Measurements from ENCODE around the gene RNF8.

RNF8 gene

DNA sequence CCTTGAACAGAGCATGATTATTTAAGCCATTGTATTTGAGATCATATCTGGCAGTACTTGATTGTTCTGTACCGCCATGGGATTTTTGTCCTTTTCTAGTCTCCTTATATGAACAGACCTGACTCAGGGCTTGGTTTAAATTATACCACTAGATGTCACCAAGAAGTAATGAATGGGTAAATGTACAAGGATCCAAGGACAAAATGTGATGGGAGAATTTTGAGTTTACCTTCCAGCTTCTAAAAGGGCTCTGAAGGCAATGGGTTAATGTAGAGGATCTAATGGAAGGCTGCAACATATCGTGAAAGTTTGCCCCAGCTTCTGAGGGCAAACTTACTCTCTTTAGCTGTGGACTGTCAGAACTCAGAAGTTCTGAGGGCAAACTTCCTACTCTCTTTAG, 12.0 kb downstream of the RNF8 start:
- Histone ChIP-seq H3K9ac (ENCODE audit: low read length) (no peak overlapping the region), H3K27me3 (replicated peaks; ENCODE audit: control insufficient read depth, insufficient read depth, low read length) (no peaks in the 10 kb centered on the region), H3K36me3 (ENCODE audit: control insufficient read depth, insufficient read depth, low read length, severe bottlenecking) (peaks cover 62% of the 10 kb centered on the region), H3K4me3 (ENCODE audit: low read length) (no peak overlapping the region), H3K4me1 (ENCODE audit: control insufficient read depth, insufficient read depth, low read length) (peaks cover 3% of the 10 kb centered on the region), H3K9me3 (ENCODE audit: control insufficient read depth, low read length) (no peaks in the 10 kb centered on the region)
- peak; percentile 58 for DNase-seq (ENCODE audit: low read depth)

- H3K36me3 ChIP-seq (ENCODE audit: control insufficient read depth, insufficient read depth, low read length, severe bottlenecking) = peaks cover 62% of the 10 kb centered on the region
- peak; percentile 12 for DNase-seq (ENCODE audit: low read depth)
- no peaks in the 10 kb centered on the region for H3K9me3 ChIP-seq (ENCODE audit: control insufficient read depth, low read length)
- no peak overlapping the region for H3K9ac ChIP-seq (ENCODE audit: low read length)
- no peak overlapping the region for H3K4me3 ChIP-seq (ENCODE audit: low read length)
- no peaks in the 10 kb centered on the region for H3K27me3 ChIP-seq (replicated peaks; ENCODE audit: control insufficient read depth, insufficient read depth, low read length)
- H3K4me1 ChIP-seq (ENCODE audit: control insufficient read depth, insufficient read depth, low read length) = peaks cover 3% of the 10 kb centered on the region
Observed at GRCh38 chr6:37366910-37367309, 13.1 kb downstream of the RNF8 start.

- Histone ChIP-seq H3K9me3 (ENCODE audit: control insufficient read depth, low read length) (no peaks in the 10 kb centered on the region), H3K4me1 (ENCODE audit: control insufficient read depth, insufficient read depth, low read length) (peaks cover 8% of the 10 kb centered on the region), H3K36me3 (ENCODE audit: control insufficient read depth, insufficient read depth, low read length, severe bottlenecking) (peaks cover 46% of the 10 kb centered on the region), H3K4me3 (ENCODE audit: low read length) (no peak overlapping the region), H3K9ac (ENCODE audit: low read length) (no peak overlapping the region), H3K27me3 (replicated peaks; ENCODE audit: control insufficient read depth, insufficient read depth, low read length) (no peaks in the 10 kb centered on the region)
- DNase-seq (ENCODE audit: low read depth) = no peak
Observed at GRCh38 chr6:37368961-37369320, 15.2 kb downstream of the RNF8 start.

- Histone ChIP-seq H3K9me3 (ENCODE audit: control insufficient read depth, low read length) (no peaks in the 10 kb centered on the region), H3K9ac (ENCODE audit: low read length) (no peak overlapping the region), H3K36me3 (ENCODE audit: control insufficient read depth, insufficient read depth, low read length, severe bottlenecking) (peaks cover 45% of the 10 kb centered on the region), H3K4me3 (ENCODE audit: low read length) (no peak overlapping the region), H3K4me1 (ENCODE audit: control insufficient read depth, insufficient read depth, low read length) (peaks cover 8% of the 10 kb centered on the region), H3K27me3 (replicated peaks; ENCODE audit: control insufficient read depth, insufficient read depth, low read length) (no peaks in the 10 kb centered on the region)
- DNase-seq (ENCODE audit: low read depth) = peak; percentile 52
Observed at GRCh38 chr6:37369321-37370201, 15.8 kb downstream of the RNF8 start.

DNA sequence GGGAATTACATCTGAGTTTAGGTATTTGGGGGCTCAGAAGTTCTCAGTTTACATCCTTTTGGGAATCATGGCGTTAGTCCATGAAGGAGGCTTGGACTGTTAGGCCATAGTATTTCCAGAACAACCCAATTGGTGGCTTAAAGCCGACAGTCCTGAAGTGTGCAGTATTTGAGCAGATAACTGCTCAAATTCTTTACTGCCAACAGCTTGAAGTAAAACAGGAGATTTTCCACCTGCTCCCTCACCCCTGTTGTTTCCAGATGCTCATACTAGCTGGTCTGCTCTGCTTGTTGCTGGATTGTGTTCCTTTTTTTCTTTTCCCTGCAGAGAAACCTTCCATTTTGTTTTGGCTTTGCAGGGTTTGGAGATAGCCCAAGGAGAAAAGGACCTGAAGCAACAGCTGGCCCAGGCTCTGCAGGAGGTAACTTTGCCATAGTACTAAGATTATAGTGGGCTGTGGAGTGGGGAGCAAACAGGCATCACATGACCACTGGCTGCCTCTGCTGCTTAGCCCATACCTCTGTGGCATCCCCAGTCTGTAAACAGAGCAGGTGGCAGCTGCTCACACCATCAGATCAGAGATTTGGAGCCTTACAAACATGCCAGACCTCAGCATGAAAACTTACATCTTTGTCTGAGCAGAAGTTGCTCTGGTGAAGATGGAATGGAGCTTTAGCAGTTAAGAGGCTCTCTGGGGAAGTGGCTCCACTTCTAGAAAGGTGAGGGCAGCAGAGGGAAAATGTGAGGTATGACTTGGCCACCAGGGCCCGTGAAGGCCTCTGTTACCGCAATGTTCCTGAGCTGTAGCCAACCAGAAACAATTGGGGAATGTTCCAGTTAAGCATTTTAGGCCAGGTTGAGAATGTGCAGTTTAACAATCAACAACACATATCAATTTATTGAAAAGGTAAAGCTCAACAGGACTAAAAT, 17.6 kb downstream of the RNF8 start:
- H3K27me3 ChIP-seq (replicated peaks; ENCODE audit: control insufficient read depth, insufficient read depth, low read length) = no peaks in the 10 kb centered on the region
- no peaks in the 10 kb centered on the region for H3K9me3 ChIP-seq (ENCODE audit: control insufficient read depth, low read length)
- H3K36me3 ChIP-seq (ENCODE audit: control insufficient read depth, insufficient read depth, low read length, severe bottlenecking) = peaks cover 55% of the 10 kb centered on the region
- H3K4me1 ChIP-seq (ENCODE audit: control insufficient read depth, insufficient read depth, low read length) = peaks cover 8% of the 10 kb centered on the region
- no peak overlapping the region for H3K4me3 ChIP-seq (ENCODE audit: low read length)
- no peak for DNase-seq (ENCODE audit: low read depth)
- H3K9ac ChIP-seq (ENCODE audit: low read length) = no peak overlapping the region

- DNase-seq (ENCODE audit: low read depth) = no peak
- Histone ChIP-seq H3K36me3 (ENCODE audit: control insufficient read depth, insufficient read depth, low read length, severe bottlenecking) (peaks cover 62% of the 10 kb centered on the region), H3K4me1 (ENCODE audit: control insufficient read depth, insufficient read depth, low read length) (peaks cover 8% of the 10 kb centered on the region), H3K27me3 (replicated peaks; ENCODE audit: control insufficient read depth, insufficient read depth, low read length) (no peaks in the 10 kb centered on the region), H3K9ac (ENCODE audit: low read length) (no peak overlapping the region), H3K4me3 (ENCODE audit: low read length) (no peak overlapping the region), H3K9me3 (ENCODE audit: control insufficient read depth, low read length) (no peaks in the 10 kb centered on the region)
Observed at GRCh38 chr6:37372116-37372515, 18.3 kb downstream of the RNF8 start.

DNA sequence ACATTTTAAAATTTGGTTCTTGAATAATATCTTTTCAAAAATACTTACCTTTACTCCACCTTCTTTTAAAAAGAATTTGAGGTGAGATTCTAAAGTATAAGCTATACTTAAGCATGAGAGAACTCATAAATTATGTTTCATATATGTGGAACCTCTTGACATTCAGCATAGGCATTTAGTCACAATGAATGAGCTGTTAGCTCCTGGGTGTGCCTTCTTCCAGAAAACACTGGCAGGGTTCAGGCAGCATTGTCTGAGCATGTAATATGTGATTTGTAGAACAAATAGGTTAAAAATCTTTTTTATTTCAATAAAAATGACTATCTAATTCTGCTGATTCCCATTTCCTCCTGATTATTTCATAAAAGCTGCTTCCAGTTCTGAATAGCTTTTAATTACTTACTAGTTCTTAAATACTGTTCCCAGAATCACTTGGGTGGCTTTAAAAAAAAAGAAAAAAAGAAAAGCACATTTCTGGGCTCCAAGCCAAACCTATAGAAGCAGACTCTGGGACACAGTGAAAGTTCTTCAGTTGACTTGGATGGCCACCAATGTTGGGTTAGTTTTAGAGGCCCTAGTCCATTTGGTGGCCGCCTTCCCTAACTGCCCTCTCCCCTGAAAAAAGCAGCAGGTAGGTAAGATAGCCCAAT, 20.2 kb downstream of the RNF8 start:
- H3K36me3 ChIP-seq (ENCODE audit: control insufficient read depth, insufficient read depth, low read length, severe bottlenecking) = peaks cover 61% of the 10 kb centered on the region
- peaks cover 8% of the 10 kb centered on the region for H3K4me1 ChIP-seq (ENCODE audit: control insufficient read depth, insufficient read depth, low read length)
- peak; percentile 14 for DNase-seq (ENCODE audit: low read depth)
- H3K9ac ChIP-seq (ENCODE audit: low read length) = no peak overlapping the region
- no peaks in the 10 kb centered on the region for H3K9me3 ChIP-seq (ENCODE audit: control insufficient read depth, low read length)
- no peaks in the 10 kb centered on the region for H3K27me3 ChIP-seq (replicated peaks; ENCODE audit: control insufficient read depth, insufficient read depth, low read length)
- no peak overlapping the region for H3K4me3 ChIP-seq (ENCODE audit: low read length)

- DNase-seq (ENCODE audit: low read depth) = no peak
- H3K9me3 ChIP-seq (ENCODE audit: control insufficient read depth, low read length) = no peaks in the 10 kb centered on the region
- H3K4me1 ChIP-seq (ENCODE audit: control insufficient read depth, insufficient read depth, low read length) = peaks cover 5% of the 10 kb centered on the region
- peaks cover 57% of the 10 kb centered on the region for H3K36me3 ChIP-seq (ENCODE audit: control insufficient read depth, insufficient read depth, low read length, severe bottlenecking)
- no peaks in the 10 kb centered on the region for H3K27me3 ChIP-seq (replicated peaks; ENCODE audit: control insufficient read depth, insufficient read depth, low read length)
- no peak overlapping the region for H3K9ac ChIP-seq (ENCODE audit: low read length)
- H3K4me3 ChIP-seq (ENCODE audit: low read length) = no peak overlapping the region
Observed at GRCh38 chr6:37375376-37375775, 21.6 kb downstream of the RNF8 start.

GRCh38 chr6:37376078-37376743, 22.4 kb downstream of the RNF8 start:
- Histone ChIP-seq H3K27me3 (replicated peaks; ENCODE audit: control insufficient read depth, insufficient read depth, low read length) (no peaks in the 10 kb centered on the region), H3K9me3 (ENCODE audit: control insufficient read depth, low read length) (no peaks in the 10 kb centered on the region), H3K4me1 (ENCODE audit: control insufficient read depth, insufficient read depth, low read length) (peaks cover 5% of the 10 kb centered on the region), H3K4me3 (ENCODE audit: low read length) (no peak overlapping the region), H3K9ac (ENCODE audit: low read length) (no peak overlapping the region), H3K36me3 (ENCODE audit: control insufficient read depth, insufficient read depth, low read length, severe bottlenecking) (peaks cover 56% of the 10 kb centered on the region)
- DNase-seq (ENCODE audit: low read depth) = no peak

DNA sequence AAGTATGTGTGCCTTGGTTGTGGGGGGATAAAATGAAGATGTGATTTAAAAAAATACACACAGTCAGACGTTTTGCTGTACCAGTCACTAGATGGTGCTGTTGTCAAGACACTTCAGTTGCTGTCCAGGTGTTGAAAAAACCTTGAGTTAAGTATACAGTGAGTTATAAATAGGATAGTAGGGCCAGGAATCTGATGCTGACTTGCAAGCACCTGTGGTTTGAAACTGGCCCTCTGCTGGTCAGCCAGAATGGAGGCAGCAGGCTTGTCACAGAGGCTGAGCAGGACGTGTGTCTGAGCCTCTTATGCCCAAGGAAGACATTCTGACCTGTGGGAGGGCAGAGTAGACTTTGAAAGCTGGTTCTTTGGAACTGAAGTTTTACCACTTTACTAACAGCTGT, 27.8 kb downstream of the RNF8 start:
- no peaks in the 10 kb centered on the region for H3K9me3 ChIP-seq (ENCODE audit: control insufficient read depth, low read length)
- DNase-seq (ENCODE audit: low read depth) = peak; percentile 53
- H3K4me3 ChIP-seq (ENCODE audit: low read length) = no peak overlapping the region
- no peaks in the 10 kb centered on the region for H3K4me1 ChIP-seq (ENCODE audit: control insufficient read depth, insufficient read depth, low read length)
- no peak overlapping the region for H3K9ac ChIP-seq (ENCODE audit: low read length)
- H3K36me3 ChIP-seq (ENCODE audit: control insufficient read depth, insufficient read depth, low read length, severe bottlenecking) = peaks cover 50% of the 10 kb centered on the region
- H3K27me3 ChIP-seq (replicated peaks; ENCODE audit: control insufficient read depth, insufficient read depth, low read length) = no peaks in the 10 kb centered on the region
